Activated T-cell treated with anti-CD3 and anti-CD28 coated beads for 4 hours (primary cell): ENCODE data around the gene KCNH8.
A peak's percentile ranks its signal among the peaks of the same experiment; 100 is the strongest.
"Not testable (repeated sequence)": the region's sequence is repeated elsewhere in the genome, so short reads cannot be mapped to it uniquely, and the experiment has no call there.

Experiments used
- DNase-seq: peaks from one replicate; pipeline ENCODE4 v3.0.0-alpha.2; 2020

The KCNH8 gene

DNA sequence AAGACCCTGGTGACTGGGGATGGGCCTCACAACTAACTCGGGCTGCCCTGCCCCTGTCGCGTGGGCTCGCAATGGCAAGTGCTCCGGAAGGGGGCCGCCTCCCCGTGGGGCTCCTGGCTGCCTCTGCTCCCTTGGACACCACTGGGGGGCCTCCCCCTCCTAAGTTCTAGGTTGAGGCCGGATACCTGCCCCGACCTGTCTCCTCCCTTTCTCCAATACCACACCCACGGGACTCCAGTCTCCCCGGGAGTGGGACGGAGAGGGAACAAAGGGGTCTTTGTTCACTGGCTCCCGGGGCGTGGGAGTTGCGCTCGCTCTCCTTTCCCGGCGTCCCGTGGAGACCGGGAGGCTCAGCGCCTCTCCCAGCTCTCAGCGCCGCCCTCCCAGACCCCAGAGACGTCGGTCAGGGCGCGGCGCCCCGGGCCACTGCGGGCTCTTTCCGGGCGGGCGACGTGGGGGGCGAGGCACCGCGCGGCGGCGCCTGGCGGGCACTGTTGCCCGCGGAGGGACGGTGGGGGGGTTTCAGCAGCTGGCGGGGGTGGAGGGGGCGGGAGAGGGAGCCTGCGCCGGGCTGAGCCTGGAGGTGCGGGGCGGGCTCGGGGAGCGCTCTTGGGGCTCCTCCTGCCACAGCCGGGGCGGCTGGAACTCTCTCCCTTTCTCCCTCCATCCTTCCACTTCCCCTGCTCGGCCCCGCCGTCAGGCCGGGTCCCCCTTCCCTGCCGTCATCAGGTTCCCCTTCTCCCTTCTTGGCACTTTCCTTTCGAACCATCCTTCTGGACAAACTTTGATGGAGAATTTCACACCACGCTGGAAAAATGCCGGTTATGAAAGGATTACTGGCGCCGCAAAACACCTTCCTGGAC lies at the start of gene KCNH8:
Gene KCNH8, plus strand, starts transcription at position 606 of the 863 bp plus-strand sequence. Its CDS starts 210 bp downstream, at position 816.
- no peak for DNase-seq

DNA sequence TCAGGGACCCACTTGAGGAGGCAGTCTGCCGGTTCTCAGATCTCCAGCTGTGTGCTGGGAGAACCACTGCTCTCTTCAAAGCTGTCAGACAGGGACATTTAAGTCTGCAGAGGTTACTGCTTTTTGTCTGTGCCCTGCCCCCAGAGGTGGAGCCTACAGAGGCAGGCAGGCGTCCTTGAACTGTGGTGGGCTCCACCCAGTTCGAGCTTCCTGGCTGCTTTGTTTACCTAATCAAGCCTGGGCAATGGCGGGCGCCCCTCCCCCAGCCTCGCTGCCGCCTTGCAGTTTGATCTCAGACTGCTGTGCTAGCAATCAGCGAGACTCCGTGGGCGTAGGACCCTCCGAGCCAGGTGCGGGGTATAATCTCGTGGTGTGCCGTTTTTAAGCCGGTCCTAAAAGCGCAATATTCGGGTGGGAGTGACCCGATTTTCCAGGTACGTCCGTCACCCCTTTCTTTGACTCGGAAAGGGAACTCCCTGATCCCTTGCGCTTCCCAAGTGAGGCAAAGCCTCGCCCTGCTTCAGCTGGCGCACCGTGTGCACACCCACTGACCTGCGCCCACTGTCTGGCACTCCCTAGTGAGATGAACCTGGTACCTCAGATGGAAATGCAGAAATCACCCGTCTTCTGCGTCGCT lies 45.5 kb upstream of the KCNH8 start:
- not testable (repeated sequence) for DNase-seq

DNA sequence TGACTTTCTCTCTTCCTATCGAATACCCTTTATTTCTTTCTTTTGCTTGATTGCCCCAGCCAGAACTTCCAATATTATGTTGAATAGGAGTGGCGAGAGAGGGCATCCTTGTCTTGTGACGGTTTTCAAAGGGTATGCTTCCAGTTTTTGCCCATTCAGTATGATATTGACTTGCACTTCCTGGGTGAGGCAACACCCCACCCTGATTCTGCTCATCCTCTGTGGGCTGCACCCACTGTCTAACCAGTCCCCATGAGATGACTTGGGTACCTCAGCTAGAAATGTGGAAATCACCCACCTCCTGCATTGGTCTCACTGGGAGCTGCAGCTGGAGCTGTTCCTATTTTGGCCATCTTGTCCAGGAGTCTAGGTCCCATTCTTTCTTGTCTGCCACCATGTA lies 44.8 kb upstream of the KCNH8 start:
- no peak for DNase-seq

DNA sequence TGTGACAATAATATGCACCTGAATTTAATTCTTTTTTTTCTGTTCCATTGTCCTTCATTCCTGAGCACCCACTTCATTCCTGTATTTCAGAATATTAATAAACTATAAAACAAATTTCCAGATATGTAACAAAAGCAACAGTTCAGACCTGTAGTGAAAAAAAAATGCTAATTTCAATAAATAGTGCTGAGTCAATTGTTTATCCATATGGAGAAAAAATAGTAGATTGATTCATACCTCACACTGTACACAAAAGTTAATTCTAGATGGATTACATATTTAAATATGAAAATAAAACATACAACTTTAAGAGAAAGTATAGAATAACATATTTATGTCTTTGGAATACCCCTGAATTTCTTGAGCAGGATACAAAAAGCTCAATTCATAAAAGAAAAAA lies 43.9 kb upstream of the KCNH8 start:
- no peak for DNase-seq

DNA sequence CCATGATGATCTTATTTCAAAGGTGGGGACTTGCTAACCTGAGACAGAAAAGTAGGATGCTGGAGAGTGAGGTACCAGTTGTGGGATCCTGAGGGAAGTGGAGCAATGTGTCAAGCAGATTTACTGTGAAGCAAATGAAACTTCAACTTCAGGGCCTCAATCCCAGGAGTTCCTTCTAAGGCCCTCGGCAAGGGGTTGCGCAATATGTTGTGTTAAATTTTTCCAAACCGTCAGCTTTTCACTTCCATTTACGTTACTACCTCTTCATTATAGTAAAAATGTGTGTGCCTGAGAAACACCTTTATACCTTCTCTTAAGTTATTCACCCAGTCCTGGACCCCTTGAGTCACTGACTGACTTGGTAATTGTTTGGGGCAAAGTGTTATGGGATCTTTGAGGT lies 42.5 kb upstream of the KCNH8 start:
- no peak for DNase-seq

DNA sequence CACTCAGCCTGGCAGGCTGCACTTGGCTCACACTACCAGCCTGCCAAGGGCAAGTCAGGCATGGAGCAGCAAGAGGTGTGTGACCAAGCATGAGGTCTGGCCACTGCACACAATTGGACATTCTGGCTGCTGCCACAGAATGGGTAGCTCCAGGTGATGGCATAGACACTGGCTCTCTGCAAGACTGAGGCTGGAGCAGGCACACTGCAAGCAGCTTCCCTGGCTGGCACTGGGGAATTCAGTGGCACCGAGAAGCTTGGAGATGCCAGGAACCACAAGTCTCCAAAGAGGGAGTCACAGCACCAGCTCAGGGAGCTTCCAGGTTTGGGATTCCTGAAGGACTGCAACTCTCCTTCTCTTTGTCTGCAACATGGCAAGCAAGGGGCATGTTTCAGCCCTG lies 42.0 kb upstream of the KCNH8 start:
- DNase-seq, result no peak

DNA sequence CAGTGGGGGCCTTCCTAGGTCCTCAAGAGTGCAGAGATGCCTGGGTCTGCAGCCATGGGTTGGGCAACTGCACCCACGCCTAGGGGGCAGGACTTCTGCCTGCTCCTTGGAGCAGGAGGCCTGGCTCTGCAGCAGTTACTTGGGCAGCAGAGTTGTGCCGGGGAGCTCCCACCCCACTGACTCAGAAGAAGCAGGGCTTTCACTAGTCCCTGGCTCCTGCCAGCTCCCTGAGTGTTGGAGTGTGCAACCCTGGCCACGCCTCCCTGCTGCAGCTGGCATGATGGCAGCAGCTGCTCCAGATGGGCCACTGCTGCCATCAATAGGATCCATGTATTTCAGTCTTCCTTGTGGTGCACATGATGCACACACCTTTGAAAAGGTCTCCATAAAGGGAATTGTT lies 40.6 kb upstream of the KCNH8 start:
- DNase-seq, result no peak

DNA sequence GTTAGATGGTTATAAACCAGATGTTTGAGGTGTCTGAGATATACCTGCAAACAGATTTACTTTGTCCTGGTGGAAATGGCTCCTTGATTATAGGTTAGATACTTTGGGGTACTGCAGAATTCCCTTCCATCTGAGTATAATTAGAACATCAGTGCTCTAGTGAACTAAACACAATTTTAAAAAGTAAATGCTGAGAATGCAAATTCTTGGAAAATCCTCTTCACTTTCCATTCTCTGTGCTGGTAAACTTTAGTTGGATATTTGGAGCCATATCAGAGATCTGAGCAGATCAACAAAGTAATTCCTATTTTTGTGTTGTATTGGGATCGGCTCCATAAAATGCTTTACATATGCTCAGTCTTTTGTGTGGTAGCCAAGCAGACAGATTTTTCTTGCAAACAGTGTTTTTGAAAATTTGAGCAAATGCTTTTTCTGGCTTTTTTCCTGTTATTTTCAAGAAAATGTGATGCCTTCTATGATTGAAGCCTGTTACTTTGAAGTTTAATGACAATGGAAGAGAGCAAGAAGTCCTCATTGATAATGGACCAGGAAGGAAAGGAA lies 37.9 kb upstream of the KCNH8 start:
- no peak for DNase-seq

DNA sequence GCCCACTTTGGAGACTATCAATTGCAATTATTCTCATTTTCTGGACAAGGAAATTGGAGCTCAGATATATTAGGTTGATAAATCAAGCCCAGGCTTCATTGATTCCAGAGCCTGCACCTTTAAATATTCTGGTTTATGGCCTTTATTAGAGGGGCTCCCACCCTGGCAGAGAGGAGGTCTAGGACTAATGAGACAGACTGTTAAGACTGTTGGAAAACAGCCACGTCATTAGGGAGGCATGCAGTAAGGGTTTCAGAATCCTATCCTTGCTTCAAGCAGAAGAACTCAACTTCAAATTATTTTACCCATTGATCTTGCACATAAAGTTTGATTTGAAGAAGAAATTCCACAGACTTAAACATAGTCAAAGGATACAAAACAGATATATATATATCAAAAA lies 33.8 kb upstream of the KCNH8 start:
- no peak for DNase-seq

DNA sequence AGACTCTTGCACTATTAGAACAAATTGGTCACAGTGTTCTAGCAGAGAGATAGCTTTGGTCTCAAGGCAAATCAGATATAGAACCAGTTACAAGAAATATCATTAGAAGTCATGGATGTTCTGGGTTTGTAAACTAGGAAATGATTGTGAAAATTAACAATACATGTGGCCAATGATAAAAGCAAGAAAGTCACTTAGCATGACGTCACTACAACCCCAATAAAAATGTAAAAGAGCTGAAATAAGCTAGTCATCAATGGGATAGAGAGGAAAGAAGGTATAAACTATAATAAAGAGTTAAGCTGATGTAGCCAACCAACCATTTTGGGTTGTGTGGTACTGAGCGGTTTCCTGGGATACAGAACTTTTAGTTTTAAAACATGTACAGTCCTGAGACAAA lies 32.1 kb upstream of the KCNH8 start:
- DNase-seq, result no peak

DNA sequence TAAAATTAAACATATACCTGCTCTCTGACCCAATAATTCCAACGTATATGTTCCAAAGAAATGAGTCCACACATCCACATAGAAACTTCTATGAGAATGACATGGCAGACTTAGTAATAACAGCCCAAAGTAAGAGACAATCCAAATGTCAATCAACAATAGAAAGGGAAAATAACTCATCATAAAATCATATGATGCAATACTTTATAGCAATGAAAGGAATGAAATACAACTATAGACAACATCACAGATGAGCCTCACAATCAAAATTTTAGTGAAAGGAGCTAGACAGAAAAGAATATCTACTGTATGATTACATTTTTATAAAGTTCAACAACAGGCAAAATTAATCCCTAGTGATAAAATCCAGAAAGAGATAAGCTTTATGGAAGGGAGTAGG lies 23.6 kb upstream of the KCNH8 start:
- no peak for DNase-seq

DNA sequence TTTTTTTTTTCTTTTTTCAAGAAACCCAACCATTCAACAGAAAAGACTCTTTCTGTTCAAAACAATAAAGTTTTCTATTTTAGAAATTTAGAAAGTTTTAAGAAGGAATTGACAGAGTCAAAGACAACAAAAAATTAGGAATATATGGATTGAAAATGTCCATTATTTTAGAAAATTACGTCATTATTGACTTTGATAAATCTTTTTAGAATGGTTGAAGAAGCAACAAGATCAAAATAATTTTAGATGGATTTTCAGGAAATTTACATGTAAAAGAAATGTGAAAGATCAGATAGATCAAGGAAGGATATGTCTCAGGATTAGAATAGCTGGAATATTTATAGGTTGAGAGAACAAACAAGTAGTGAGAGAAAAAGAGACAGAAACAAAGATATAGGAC lies 8.4 kb upstream of the KCNH8 start:
- no peak for DNase-seq

DNA sequence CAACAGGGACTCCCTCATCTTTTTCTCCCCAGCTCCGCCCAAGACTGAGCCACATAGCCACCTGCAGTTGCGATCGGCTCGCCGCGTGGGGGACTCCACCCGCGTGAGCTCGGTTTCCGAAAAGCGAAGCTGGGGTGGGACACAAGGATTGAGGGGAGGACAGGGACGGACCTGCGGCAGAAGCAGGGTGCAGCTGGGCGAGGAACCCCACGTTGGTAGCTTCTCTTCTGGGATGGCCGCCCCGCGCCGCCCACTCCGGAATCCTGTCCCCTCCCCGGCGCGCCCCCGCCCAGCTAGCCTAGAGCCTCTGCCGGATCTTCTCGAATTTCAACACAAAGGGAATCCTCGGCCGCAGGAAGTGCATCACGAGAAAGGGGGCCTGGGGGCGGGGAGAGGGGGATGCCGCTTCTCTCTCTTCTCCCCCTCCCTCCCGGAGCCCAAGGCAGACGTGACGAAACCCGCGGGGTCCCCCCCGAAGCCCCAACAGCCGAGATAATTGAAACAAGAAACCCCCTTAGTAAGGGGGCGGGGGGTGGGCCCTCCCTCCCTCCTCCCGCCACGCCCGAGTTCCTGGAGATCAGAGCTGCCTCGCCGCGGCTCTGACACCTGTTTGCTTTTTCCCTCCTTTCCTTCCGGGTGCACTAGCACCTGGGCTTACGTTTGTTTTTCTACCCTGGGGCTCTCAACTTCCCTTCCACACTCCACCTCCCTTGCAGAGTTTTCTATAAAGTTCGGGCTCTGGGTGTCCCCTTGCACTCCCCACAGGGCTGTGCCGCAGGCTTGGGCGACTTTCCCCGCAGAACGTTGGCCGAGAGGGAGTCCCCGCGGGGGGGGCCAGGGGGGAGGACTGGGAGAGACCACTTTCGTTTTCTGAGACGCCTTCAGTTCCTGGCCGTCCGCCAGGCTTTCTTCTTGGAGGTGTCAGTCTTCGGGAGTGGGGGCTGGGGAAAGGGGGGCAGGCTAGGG lies 1.3 kb upstream of the KCNH8 start:
- DNase-seq, result peak; percentile 56

DNA sequence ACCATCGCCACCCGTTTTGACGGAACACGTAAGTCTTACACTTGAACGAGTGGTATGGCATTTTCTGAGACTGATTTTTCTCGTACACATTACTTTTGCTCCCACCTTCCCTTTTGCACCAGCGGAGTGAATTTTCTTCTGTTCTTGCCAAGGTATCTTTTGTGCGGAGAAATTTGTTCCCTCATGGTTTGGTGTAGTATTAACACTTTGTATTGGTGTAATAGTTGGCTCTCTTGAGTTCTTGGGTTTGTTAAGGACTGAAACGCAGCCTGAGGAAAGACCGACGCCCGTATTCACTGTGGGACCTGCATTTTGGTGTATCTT lies 420 bp downstream of the KCNH8 start:
- no peak for DNase-seq

DNA sequence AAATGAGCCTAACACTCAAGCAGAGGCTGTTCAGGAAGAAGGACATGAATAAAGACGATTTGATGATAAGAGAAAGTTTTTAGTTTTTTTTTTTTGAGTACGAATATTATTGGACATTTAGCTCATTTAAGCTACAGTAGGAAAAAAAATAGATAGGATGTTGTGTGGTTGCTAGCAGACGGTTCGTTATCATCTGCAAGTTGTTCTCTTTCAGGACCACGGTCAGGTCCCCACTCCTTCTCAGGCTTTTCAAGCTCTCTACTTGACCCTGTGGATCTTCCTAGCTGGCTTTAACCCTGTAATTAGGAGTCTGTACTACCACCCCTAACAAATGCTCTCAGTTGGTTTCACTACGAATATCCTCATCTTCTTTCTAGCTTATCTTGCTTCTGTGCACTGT lies 1.1 kb downstream of the KCNH8 start:
- DNase-seq, result no peak

DNA sequence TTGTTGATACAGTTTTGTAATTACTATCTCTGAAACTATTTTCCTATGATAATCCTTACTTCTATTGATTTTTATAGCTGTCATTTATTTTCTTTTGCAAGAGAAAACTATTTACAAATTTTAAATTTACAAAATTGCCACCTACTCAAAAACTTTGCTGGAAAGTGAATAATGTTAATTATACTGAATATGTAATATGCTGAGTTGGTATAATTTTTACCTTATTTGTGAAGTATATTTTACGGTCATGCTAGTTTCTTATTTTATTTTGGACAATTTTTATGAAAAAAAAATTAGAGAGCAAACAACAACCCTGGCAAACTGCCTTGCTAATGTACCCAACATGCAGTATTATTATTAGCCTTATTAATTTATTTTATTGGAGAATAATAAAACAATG lies 2.9 kb downstream of the KCNH8 start:
- no peak for DNase-seq

DNA sequence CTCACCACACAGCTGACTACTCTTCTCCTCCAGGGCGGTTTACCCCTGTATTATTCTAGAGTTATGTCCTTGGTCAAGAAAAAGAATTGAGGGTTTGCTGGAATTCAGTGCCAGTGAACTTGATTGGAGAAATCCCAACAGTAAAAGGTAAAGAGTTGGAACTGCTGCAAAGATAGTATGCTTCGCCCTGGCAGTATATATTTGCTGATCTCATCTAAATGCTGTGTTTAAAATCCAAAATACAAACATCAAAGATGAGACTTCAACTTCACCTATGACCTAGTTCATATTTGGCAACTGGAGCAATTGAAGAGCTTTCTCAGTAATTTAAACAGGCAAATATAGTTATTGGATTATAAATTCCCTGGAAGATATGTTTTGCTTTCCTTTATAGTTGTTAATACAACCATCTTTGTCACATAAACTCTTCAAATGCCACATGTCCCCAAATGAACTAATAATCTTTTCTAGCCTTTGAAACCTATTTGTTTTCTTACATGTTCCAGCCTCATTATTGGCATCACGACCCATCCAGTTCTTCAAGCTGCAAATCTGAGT lies 6.5 kb downstream of the KCNH8 start:
- no peak for DNase-seq

DNA sequence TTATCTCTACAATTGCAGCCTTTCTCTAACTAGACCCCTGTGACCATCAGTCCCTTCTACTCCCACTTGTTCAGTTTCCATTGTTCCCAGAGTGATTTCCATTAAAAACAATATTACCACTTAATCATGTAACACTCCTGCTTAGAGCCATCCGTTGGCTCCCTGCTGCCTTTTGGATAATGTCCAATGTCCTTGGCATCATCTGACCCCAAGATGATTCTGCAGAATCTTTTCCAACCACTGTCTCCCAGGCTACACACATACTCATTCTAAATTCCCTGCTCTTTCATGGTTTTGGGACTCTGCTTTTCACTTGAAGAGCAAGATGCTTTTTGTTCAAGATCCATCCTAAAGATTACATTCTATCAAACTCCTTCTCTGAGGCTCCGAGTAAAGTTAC lies 7.1 kb downstream of the KCNH8 start:
- no peak for DNase-seq

DNA sequence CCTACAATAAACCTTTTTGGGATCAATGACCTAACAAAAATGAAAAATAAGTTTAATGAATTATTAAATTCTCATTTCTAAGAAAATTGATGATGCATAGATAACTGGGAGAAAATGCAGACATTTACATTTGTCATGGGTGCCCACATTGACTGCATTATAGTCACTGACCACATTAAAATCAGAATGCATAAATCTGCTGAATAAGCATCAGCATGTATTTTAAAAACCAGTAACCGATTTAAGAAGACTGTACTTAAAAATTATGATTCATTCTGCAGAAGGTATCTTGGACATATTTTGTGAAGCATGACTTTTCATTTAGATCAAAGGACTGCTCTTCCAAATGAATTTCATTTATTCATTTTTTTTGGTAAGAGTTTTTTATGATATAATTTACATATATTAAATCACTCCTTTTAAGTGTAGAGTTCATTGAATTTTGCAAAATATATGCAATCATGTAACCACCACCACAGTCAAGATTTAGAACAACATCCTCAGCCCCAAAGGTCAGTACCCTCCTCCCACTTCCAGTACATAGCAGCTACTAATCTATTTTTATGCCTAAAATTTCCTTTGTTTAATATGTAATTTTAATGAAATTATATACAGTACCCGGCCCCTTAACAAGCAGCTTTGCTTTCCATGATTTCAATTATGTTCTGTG lies 11.8 kb downstream of the KCNH8 start:
- DNase-seq, result no peak

DNA sequence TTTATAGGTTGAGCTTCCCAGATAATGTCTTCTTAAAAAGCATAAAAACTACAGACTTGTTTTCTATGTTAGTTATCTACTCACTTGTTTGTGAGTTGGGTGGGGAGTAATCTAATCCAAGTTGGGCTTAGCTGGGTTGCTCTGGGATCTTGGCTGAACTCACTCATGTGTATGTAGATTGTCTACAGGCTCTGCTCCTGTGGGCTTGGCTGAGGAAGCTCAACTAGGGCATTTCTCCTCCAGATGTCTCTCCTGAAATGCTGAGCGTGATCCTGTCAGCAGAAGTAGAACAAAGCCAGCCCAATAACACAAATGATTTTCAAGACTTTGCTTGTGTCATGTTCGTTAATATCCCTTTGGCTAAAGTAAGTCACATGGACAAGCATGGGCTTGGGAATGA lies 17.3 kb downstream of the KCNH8 start:
- no peak for DNase-seq

DNA sequence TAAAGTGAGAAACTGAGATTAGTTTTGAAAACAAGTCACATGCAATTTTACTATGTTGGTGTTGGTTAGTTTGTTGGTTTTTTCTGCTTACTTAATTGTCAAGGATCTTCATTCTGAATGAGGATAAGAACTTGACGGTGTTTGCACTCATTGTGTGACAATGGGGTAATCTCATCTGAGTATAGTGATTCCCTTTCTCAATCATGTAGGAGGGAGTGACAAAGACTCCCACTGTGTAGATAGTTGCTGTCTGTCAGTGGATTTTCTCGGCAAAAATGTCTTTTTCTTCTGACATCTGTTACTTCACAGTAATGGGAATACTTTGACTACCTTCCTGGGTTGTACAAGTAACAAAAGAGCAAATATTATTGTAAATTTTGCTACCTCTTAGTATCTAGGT lies 23.5 kb downstream of the KCNH8 start:
- DNase-seq, result no peak

DNA sequence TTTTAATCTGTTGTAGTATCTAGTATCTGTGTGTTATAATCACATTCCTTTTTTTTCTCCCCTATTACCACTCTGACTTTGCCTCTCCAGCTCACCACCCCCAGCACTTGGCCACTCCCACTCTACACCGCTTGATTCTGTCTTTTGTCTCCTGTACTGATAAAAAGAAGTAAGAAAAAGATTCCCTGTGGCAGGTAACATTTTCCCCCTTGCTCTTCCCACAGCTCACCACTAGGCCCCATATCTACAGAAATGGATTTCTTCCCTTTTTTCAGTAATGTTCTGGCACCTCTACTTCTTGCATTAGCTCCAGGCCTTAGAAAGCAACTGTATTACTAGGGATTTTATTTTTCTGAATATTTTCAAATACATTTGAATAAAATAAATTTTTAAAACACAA lies 25.6 kb downstream of the KCNH8 start:
- DNase-seq, result no peak
